K562 (cell line): ENCODE data around the gene RBMS1. TPM values are rescaled to one million over a fixed set of nuclear protein-coding genes. Genes with fewer than 3 reads are reported as not detected.

Experiments used
- ATAC-seq: fragments of 200-7000 bp; cut with Tn5 transposase; 3 replicates; pipeline ENCODE4 v1.9.1; 2020; ENCODE audit warnings: moderate library complexity
- BruUV-seq: library from RNA; stranded (reverse); fragments of 400-500 nt; replicated peaks from 2 replicates; lab custom pipeline; 2021; lab: Mats Ljungman, UMichigan
- CTCF ChIA-PET: fragments of 300-600 bp; formaldehyde crosslinking; extraction: SDS; loops from one replicate; lab custom pipeline; 2021; ENCODE audit warnings: low intra/inter-chr PET ratio; lab: Yijun Ruan, JAX
- POLR2A ChIA-PET: fragments of 300-600, 350-650 bp; sonication (Branson Sonifier 250); formaldehyde crosslinking; extraction: SDS; loops from one replicate; lab custom pipeline; 2021; ENCODE audit warnings: antibody characterized with exemption, inconsistent platforms; lab: Yijun Ruan, JAX
- DNase-seq, 4 experiments: peaks; one replicate each; pipeline versions ENCODE4 v3.0.0 to v3.0.0-alpha.2; 2011 to 2018; ENCODE audit warnings: low spot score in 3 of 4, mixed read lengths in 3 of 4; ENCODE audit errors: extremely low read depth in 1 of 4
- FAIRE-seq: peaks from 2 replicates; lab custom pipeline; 2011; peaks lifted over from hg19 to GRCh38; lab: Jason Lieb, UNC
- H2AFZ ChIP-seq: 2 replicates; pipeline ENCODE4 v1.6.0; 2011; ENCODE audit warnings: low read depth, low read length, control low read depth, inconsistent platforms
- H3K27ac ChIP-seq: fragments of 200-600 bp; 3 replicates; pipeline ENCODE4 v1.8.0; 2011; ENCODE audit warnings: low read depth, mild to moderate bottlenecking, control low read depth, inconsistent platforms, low read length, moderate library complexity, mixed read lengths; ENCODE audit errors: extremely low read depth
- H3K27me3 ChIP-seq, 2 experiments: fragments of 300-600 bp in 1 of 2; 2 replicates in 1 of 2; 3 replicates in 1 of 2; pipeline versions ENCODE4 v1.6.0 to v1.8.0; 2011; ENCODE audit warnings: inconsistent platforms in 2 of 2, low read length in 2 of 2, mild to moderate bottlenecking in 1 of 2, mixed read lengths in 1 of 2, moderate library complexity in 1 of 2; ENCODE audit not compliant: control insufficient read depth in 2 of 2, insufficient read depth in 2 of 2
- H3K36me3 ChIP-seq: fragments of 300-600 bp; 3 replicates; pipeline ENCODE4 v1.8.0; 2011; ENCODE audit warnings: mild to moderate bottlenecking, low read length, inconsistent platforms; ENCODE audit not compliant: control insufficient read depth, insufficient read depth
- H3K4me1 ChIP-seq, 2 experiments: fragments of 200-600 bp in 1 of 2; replicated peaks in 1 of 2; 2 replicates in 1 of 2; 3 replicates in 1 of 2; pipeline versions ENCODE4 v1.5.1 to v1.8.0; 2011; ENCODE audit warnings: inconsistent platforms in 2 of 2, low read length in 2 of 2, mild to moderate bottlenecking in 1 of 2, mixed read lengths in 1 of 2, moderate library complexity in 1 of 2; ENCODE audit not compliant: control insufficient read depth in 2 of 2, insufficient read depth in 2 of 2
- H3K4me2 ChIP-seq: 2 replicates; pipeline ENCODE4 v1.6.1; 2011; ENCODE audit warnings: low read length, control low read depth, inconsistent platforms, mixed read lengths; ENCODE audit not compliant: insufficient read depth
- H3K4me3 ChIP-seq: fragments of 200-600 bp; sonication (generic), shearing (Covaris generic); 2 replicates; pipeline ENCODE4 v1.5.1; 2016; ENCODE audit warnings: control low read depth, inconsistent platforms
- H3K79me2 ChIP-seq: fragments of 200-600 bp; 3 replicates; pipeline ENCODE4 v1.8.0; 2011; ENCODE audit warnings: low read length, inconsistent platforms; ENCODE audit not compliant: control insufficient read depth, insufficient read depth
- H3K9ac ChIP-seq, 2 experiments: 2 replicates each; pipeline versions ENCODE4 v1.6.0 to v1.6.1; 2011; ENCODE audit warnings: low read depth in 2 of 2, low read length in 2 of 2, control low read depth in 1 of 2, inconsistent platforms in 1 of 2, mild to moderate bottlenecking in 1 of 2, mixed read lengths in 1 of 2; ENCODE audit not compliant: insufficient read depth in 1 of 2
- H3K9me1 ChIP-seq: one replicate; pipeline ENCODE4 v1.6.0; 2011; ENCODE audit warnings: inconsistent platforms, mild to moderate bottlenecking, low read length, moderate library complexity; ENCODE audit not compliant: control insufficient read depth, insufficient read depth
- H3K9me3 ChIP-seq: replicated peaks from 2 replicates; pipeline ENCODE4 v1.5.1; 2011; ENCODE audit warnings: low read depth, low read length, inconsistent platforms; ENCODE audit not compliant: control insufficient read depth, insufficient read depth
- H4K20me1 ChIP-seq: replicated peaks from 2 replicates; pipeline ENCODE4 v1.6.1; 2011; ENCODE audit warnings: low read length, inconsistent platforms, mixed read lengths; ENCODE audit not compliant: control insufficient read depth, insufficient read depth
- ATF4 ChIP-seq: fragments of 450-650 bp; formaldehyde crosslinking; IDR thresholded peaks from 2 replicates; pipeline ENCODE4 v1.4.0; 2022; ENCODE audit warnings: mild to moderate bottlenecking, moderate library complexity
- COPS2 ChIP-seq: fragments of 450-650 bp; conservative IDR thresholded peaks from 2 replicates; pipeline ENCODE4 v1.6.1; 2016; ENCODE audit warnings: mild to moderate bottlenecking, moderate library complexity
- DDX20 ChIP-seq: fragments of 450-650 bp; IDR thresholded peaks from 2 replicates; pipeline ENCODE4 v1.6.1; 2016; ENCODE audit warnings: missing genetic modification characterization, low read depth, mild to moderate bottlenecking, missing compliant biosample characterization, moderate library complexity
- EWSR1 ChIP-seq: fragments of 450-650 bp; IDR thresholded peaks from 2 replicates; pipeline ENCODE4 v1.6.1; 2018; ENCODE audit warnings: borderline replicate concordance, mild to moderate bottlenecking, low read depth, moderate library complexity; ENCODE audit not compliant: partially characterized antibody
- FOS ChIP-seq: IDR thresholded peaks from 3 replicates; pipeline ENCODE4 v1.6.1; 2011; ENCODE audit not compliant: insufficient read length; ENCODE audit errors: extremely low read depth
- IFI16 ChIP-seq: fragments of 250-450 bp; sonication (Bioruptor Pico); IDR thresholded peaks from 2 replicates; pipeline ENCODE4 v2.1.2; 2022; ENCODE audit warnings: mild to moderate bottlenecking, inconsistent platforms
- KAT7 ChIP-seq: sonication (generic); formaldehyde crosslinking; IDR thresholded peaks from 2 replicates; pipeline ENCODE4 v1.8.0; 2022; ENCODE audit warnings: missing genetic modification reagents, mild to moderate bottlenecking, borderline replicate concordance
- NFRKB ChIP-seq: fragments of 450-650 bp; IDR thresholded peaks from 2 replicates; pipeline ENCODE4 v1.6.1; 2016; ENCODE audit warnings: low read depth
- SMAD4 ChIP-seq: fragments of 250-450 bp; sonication (Bioruptor Pico); conservative IDR thresholded peaks from 2 replicates; pipeline ENCODE4 v1.8.0; 2021; ENCODE audit warnings: inconsistent platforms, mild to moderate bottlenecking, moderate library complexity
- SMARCE1 ChIP-seq: fragments of 450-650 bp; IDR thresholded peaks from 2 replicates; pipeline ENCODE4 v1.7.1; 2016; ENCODE audit warnings: mild to moderate bottlenecking
- SOX6 ChIP-seq: fragments of 450-650 bp; IDR thresholded peaks from 2 replicates; pipeline ENCODE4 v1.6.1; 2014; ENCODE audit warnings: mild to moderate bottlenecking
- THRA ChIP-seq: fragments of 450-650 bp; IDR thresholded peaks from 2 replicates; pipeline ENCODE4 v1.6.1; 2017; ENCODE audit warnings: mild to moderate bottlenecking, moderate library complexity
- ZFP36 ChIP-seq: fragments of 150-350 bp; IDR thresholded peaks from 2 replicates; pipeline ENCODE4 v1.6.1; 2018; ENCODE audit warnings: low read length, low read depth; ENCODE audit not compliant: partially characterized antibody
- ZNF41 ChIP-seq: fragments of 250-450 bp; sonication (Bioruptor Pico); conservative IDR thresholded peaks from 2 replicates; pipeline ENCODE4 v1.4.0; 2020; ENCODE audit warnings: mild to moderate bottlenecking
- WGBS: fragments of 100-300 bp; shearing (Covaris generic); methylation state at CpG from one replicate; pipeline ENCODE4 v1.1.6; 2016; ENCODE audit warnings: low coverage, mixed read lengths; ENCODE audit not compliant: insufficient coverage; ENCODE audit errors: missing lambda C conversion rate; 5-methylcytosine and 5-hydroxymethylcytosine counted together
- in situ Hi-C: fragments of 300-500 bp; cut with MboI; formaldehyde crosslinking; loops from 4 replicates; pipeline ENCODE4 v1.15.0; 2018; ENCODE audit warnings: inconsistent platforms, mixed read lengths
- intact Hi-C: fragments of 100-400 bp; cut with micrococcal nuclease; formaldehyde crosslinking; loops from 2 replicates; pipeline ENCODE4 v1.14.2; 2022
- polyA plus RNA-seq, 8 experiments: library from polyadenylated mRNA; depleted of rRNA in 4 of 8; stranded (reverse) in 5 of 8; unstranded in 3 of 8; fragments of >200 nt; fragmentation: Nextera tagmentation in 2 of 8; fragmentation: Illumina TruSeq in 1 of 8; extraction: Ambion mirVana in 2 of 8; extraction: Trizol in 1 of 8; gene quantifications; 2 replicates each; pipeline versions ENCODE4 v1.2.1 to v1.2.3, GENCODE V29; 2011 to 2014; ENCODE audit warnings: inconsistent platforms in 1 of 8, missing spikeins in 1 of 8
- total RNA-seq, 7 experiments: library from RNA; depleted of rRNA in 6 of 7; stranded (reverse); fragments of >200 nt in 6 of 7; fragmentation: Illumina TruSeq in 2 of 7; extraction: Trizol in 2 of 7; gene quantifications; 2 replicates each; pipeline versions ENCODE4 v1.2.1 to v1.2.3, GENCODE V29; 2011 to 2021; ENCODE audit warnings: low replicate concordance in 1 of 7
- TF ChIP-seq, protein P1 (sequence below): fragments of 250-450 bp; sonication (Bioruptor Pico); IDR thresholded peaks from 2 replicates; pipeline ENCODE4 v1.9.0; 2021; ENCODE audit warnings: mild to moderate bottlenecking
- TF ChIP-seq, protein P2 (sequence below), 2 experiments: fragments of 200-800 bp in 1 of 2; sonication (Bioruptor generic) in 1 of 2; sonication (generic) in 1 of 2; formaldehyde crosslinking in 1 of 2; IDR thresholded peaks in 1 of 2; conservative IDR thresholded peaks in 1 of 2; 2 replicates each; pipeline versions ENCODE4 v1.5.0 to v1.6.1; 2016 to 2020; ENCODE audit warnings: missing compliant biosample characterization in 1 of 2, missing genetic modification characterization in 1 of 2, missing genetic modification reagents in 1 of 2
- TF ChIP-seq, protein P3 (sequence below): sonication (generic); formaldehyde crosslinking; IDR thresholded peaks from 2 replicates; pipeline ENCODE4 v1.9.0; 2022; ENCODE audit warnings: mild to moderate bottlenecking, missing genetic modification reagents

RBMS1 gene
- total and polyA plus RNA-seq, 9 of the 15 experiments (the other 6 are each of a cell fraction or from before 2014, with no cell fraction given): 0.04 to 0.31 (median 0.09) TPM; not detected in 6

GRCh38 chr2:160420711-160421110 lies 72.9 kb downstream of the RBMS1 start:
- Histone ChIP-seq H3K4me1 (no peaks in the 10 kb centered on the region), H3K9me1 (no peaks in the 10 kb centered on the region), H3K4me3 (no peak overlapping the region), H3K36me3 (no peaks in the 10 kb centered on the region), H4K20me1 (no peaks in the 10 kb centered on the region), H3K9ac (no peak overlapping the region), H2AFZ (no peak overlapping the region), H3K9me3 (no peaks in the 10 kb centered on the region), H3K4me2 (no peak overlapping the region), H3K27me3 (no peaks in the 10 kb centered on the region), H3K27ac (no peak overlapping the region), H3K79me2 (no peaks in the 10 kb centered on the region)
- ChIA-PET POLR2A (no interaction called here), CTCF (no interaction called here)
- 4% methylated on average over 4 of the region's 4 CpGs for whole genome bisulfite sequencing
- in situ Hi-C loops (no loop called here), intact Hi-C loops (no loop called here)
- FAIRE-seq (no peak), DNase-seq (no peak), ATAC-seq (no peak)
- TF ChIP-seq FOS (no peak), COPS2 (no peak), ZNF41 (no peak), THRA (no peak), SMARCE1 (no peak), IFI16 (CRISPR knock-in tag) (no peak), ZFP36 (no peak), ATF4 (no peak), SOX6 (no peak), EWSR1 (no peak), SMAD4 (CRISPR knock-in tag) (no peak), NFRKB (no peak), KAT7 (CRISPR knock-in tag) (no peak), DDX20 (tag) (no peak)
- TF ChIP-seq, protein P1, sequence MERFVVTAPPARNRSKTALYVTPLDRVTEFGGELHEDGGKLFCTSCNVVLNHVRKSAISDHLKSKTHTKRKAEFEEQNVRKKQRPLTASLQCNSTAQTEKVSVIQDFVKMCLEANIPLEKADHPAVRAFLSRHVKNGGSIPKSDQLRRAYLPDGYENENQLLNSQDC (CRISPR knock-in tag): no peak
- TF ChIP-seq, protein P2, sequence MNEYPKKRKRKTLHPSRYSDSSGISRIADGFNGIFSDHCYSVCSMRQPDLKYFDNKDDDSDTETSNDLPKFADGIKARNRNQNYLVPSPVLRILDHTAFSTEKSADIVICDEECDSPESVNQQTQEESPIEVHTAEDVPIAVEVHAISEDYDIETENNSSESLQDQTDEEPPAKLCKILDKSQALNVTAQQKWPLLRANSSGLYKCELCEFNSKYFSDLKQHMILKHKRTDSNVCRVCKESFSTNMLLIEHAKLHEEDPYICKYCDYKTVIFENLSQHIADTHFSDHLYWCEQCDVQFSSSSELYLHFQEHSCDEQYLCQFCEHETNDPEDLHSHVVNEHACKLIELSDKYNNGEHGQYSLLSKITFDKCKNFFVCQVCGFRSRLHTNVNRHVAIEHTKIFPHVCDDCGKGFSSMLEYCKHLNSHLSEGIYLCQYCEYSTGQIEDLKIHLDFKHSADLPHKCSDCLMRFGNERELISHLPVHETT (CRISPR knock-in tag; conservative IDR thresholded peaks at IDR 0.05 in 1 of 2, IDR thresholded peaks at IDR 0.05 in 1 of 2): no peak
- TF ChIP-seq, protein P3, sequence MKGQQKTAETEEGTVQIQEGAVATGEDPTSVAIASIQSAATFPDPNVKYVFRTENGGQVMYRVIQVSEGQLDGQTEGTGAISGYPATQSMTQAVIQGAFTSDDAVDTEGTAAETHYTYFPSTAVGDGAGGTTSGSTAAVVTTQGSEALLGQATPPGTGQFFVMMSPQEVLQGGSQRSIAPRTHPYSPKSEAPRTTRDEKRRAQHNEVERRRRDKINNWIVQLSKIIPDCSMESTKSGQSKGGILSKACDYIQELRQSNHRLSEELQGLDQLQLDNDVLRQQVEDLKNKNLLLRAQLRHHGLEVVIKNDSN (CRISPR knock-in tag): no peak
- no TSS peak for BruUV-seq
